Measurements from ENCODE around the gene NXN.
"Not testable (repeated sequence)": the region's sequence is repeated elsewhere in the genome, so short reads cannot be mapped to it uniquely, and the experiment has no call there.

Gene NXN

DNA sequence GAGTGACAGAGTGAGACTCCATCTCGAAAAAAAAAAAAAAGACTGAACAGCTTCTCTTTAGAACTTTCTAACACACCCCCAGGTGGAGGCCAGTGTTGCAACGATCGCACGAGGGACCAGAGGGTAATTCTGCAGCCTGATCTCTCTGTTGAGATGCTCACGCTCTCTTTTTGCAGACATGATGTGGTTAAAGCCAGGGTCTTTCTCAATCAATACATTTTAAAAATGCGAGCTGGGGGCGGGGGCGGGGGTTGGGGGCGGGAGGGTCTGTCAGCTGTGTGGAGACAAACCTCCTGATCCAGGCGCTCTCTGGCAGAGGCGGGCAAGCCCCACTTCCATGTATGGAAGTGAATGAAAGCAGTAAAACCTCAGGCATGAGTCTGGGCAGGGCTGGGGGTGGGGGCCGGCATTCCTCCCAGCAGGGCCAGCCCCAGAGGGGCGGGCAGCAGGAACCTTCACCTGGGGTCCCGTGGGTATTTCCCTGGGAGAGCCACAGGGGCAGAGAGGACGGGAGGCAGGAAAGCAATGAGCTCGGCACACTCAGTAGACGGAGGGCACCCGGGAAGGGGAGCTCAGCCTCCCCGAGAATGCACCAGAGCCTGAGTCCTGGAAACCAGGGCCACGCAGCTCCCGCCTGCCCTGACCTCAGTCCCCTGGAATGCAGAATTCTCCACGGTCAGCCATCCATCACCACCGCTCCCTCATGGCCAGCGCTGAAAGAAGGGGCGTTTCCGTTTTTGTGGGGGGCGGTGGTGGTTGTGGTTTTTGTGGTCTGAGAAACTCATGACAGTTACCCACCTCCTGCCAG lies 28.0 kb downstream of the NXN start:
- no peak for DNase-seq

DNA sequence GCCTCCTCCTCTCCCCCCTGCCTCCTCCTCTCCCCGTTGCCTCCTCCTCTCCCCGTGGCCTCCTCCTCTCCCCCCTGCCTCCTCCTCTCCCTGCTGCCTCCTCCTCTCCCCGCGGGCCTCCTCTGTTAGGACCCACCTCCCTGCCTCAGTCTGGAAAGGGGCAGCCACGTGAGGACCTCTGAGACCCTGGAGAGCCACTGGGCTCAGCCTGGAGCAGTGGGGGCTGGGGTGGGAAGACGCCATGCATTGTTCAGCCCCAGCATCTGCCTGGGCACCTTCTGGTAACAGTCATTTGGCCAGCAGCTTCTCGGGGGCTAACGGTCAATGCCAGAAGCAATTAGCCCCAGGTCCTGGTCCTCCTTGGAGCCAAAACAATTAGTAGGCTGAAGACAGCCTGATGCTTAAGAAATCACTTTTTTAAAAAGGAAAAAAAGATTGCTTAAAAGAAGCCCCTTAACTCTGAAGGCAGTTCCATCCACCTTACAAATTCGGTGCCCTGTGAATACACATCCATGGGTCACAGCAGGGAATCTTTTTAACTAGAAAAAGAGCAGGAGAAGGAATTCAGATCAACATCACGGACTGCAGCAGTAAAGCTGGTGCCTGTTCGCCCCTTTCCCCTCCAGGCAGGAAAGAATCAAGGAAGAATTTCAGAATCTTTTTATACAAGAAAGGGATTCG lies 29.8 kb downstream of the NXN start:
- DNase-seq = no peak

- DNase-seq = no peak
These were observed 31.2 kb downstream of the NXN start for GRCh38 chr17:948284-948852.

- DNase-seq = no peak
These were observed 32.9 kb downstream of the NXN start for GRCh38 chr17:946510-947236.

- DNase-seq = no peak
These were observed 33.9 kb downstream of the NXN start for GRCh38 chr17:945672-946071.

- DNase-seq = no peak
These were observed 35.2 kb downstream of the NXN start for GRCh38 chr17:944266-944826.

- DNase-seq = no peak
These were observed 44.1 kb downstream of the NXN start for GRCh38 chr17:935485-935884.

GRCh38 chr17:933312-934073 lies 46.1 kb downstream of the NXN start:
- DNase-seq = no peak

GRCh38 chr17:930258-930657 lies 49.3 kb downstream of the NXN start:
- DNase-seq = no peak

- no peak for DNase-seq
These were observed 50.0 kb downstream of the NXN start for GRCh38 chr17:929586-929985.

- no peak for DNase-seq
These were observed 51.7 kb downstream of the NXN start for GRCh38 chr17:927611-928461.

GRCh38 chr17:925817-926216 lies 53.8 kb downstream of the NXN start:
- DNase-seq = no peak

GRCh38 chr17:924711-925475 lies 54.7 kb downstream of the NXN start:
- DNase-seq = no peak

- not testable (repeated sequence) for DNase-seq
These were observed 55.3 kb downstream of the NXN start for GRCh38 chr17:924306-924705.

GRCh38 chr17:923633-924032 lies 55.9 kb downstream of the NXN start:
- DNase-seq = no peak

- no peak for DNase-seq
These were observed 58.4 kb downstream of the NXN start for GRCh38 chr17:921161-921560.

- DNase-seq = no peak
These were observed 59.4 kb downstream of the NXN start for GRCh38 chr17:920190-920589.

GRCh38 chr17:917941-918740 lies 61.4 kb downstream of the NXN start:
- DNase-seq = no peak

DNA sequence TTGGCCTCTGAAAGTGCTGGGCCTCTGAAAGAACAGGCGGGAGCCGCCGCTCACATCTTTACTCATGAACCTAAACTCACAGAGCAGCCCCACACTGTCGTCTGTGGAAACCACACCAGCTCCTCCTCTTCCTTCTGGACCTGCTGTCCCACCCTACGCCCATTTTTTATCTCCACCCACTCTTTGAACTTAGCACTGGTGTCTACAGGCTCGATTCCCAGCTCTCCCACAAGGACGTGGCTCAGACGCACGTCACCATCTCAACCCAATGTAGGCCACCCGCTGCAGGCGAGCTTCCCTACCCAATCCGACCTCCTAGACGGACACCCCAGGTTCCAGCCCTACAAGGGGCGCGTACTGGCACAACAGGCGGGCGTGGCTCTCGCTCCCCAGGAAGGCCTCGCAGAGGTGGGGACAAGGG lies 62.2 kb downstream of the NXN start:
- DNase-seq = no peak

DNA sequence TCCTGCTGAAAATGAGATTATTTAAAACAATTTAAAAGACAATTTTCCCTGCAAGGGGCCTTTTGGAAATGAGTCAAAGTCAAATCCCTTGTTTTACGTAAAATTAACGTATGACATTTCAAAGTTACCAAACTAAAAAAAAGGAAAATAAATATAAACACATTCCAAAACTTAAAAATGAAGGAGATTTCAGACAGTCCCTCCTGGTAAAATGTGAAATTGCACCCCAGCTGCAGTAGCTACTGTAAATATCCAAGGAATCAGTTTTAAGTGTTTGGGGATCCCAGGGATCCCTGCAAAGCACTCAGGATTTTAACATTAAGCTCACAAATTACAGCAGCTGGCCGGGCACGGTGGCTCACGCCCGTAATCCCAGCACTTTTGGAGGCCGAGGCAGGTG lies 63.3 kb downstream of the NXN start:
- DNase-seq = no peak

Measured in NCI-H187 (cell line).